SJSA1 (cell line): ENCODE data around the gene IFIT2. TPM values are rescaled to one million over a fixed set of nuclear protein-coding genes. Genes with fewer than 3 reads are reported as not detected.
A peak's percentile ranks its signal among the peaks of the same experiment; 100 is the strongest.
"Not testable (repeated sequence)": the region's sequence is repeated elsewhere in the genome, so short reads cannot be mapped to it uniquely, and the experiment has no call there.

Experiments
- DNase-seq, 2 experiments: peaks; one replicate each; pipeline ENCODE4 v3.0.0-alpha.2; 2015 to 2020; ENCODE audit warnings: low spot score in 2 of 2, low read depth in 1 of 2
- H3K27ac ChIP-seq: fragments of 250-450 bp; sonication (Bioruptor Pico); 2 replicates; pipeline ENCODE4 v1.5.1; 2020; ENCODE audit warnings: mild to moderate bottlenecking, moderate library complexity
- H3K27me3 ChIP-seq: fragments of 250-450 bp; sonication (Bioruptor Pico); replicated peaks from 2 replicates; pipeline ENCODE4 v1.5.1; 2020; ENCODE audit warnings: mild to moderate bottlenecking, moderate library complexity
- H3K36me3 ChIP-seq: fragments of 250-450 bp; sonication (Bioruptor Pico); 2 replicates; pipeline ENCODE4 v1.5.1; 2020; ENCODE audit warnings: mild to moderate bottlenecking
- H3K4me1 ChIP-seq: fragments of 250-450 bp; sonication (Bioruptor Pico); replicated peaks from 2 replicates; pipeline ENCODE4 v1.6.1; 2021; ENCODE audit warnings: mild to moderate bottlenecking
- H3K4me3 ChIP-seq: fragments of 250-450 bp; sonication (Bioruptor Pico); 2 replicates; pipeline ENCODE4 v1.5.1; 2020; ENCODE audit warnings: mild to moderate bottlenecking
- H3K9me3 ChIP-seq: fragments of 250-450 bp; sonication (Bioruptor Pico); replicated peaks from 2 replicates; pipeline ENCODE4 v1.5.1; 2020; ENCODE audit warnings: mild to moderate bottlenecking
- total RNA-seq: library from RNA; depleted of rRNA; stranded (reverse); fragments of >200 nt; shearing (Covaris generic); gene quantifications from 2 replicates; pipeline ENCODE4 v1.2.3, GENCODE V29; 2014; rRNA removed

The IFIT2 gene
- total RNA-seq = 0.44 and 2.2 TPM in 2 replicates

- Histone ChIP-seq H3K36me3 (no peaks in the 10 kb centered on the region), H3K9me3 (no peaks in the 10 kb centered on the region), H3K4me1 (peaks cover 15% of the 10 kb centered on the region), H3K4me3 (peak within 1 kb of the TSS; percentile 40), H3K27ac (peak within 1 kb of the TSS; percentile 71), H3K27me3 (no peaks in the 10 kb centered on the region)
- peak in 1 of 2 experiments; percentile 73 for DNase-seq
Measured at GRCh38 chr10:89301721-89302445, at the start of gene IFIT2. Gene IFIT2 (plus strand): TSS chr10:89302046. CDS start chr10:89302124, 78 bp downstream.

- H3K36me3 ChIP-seq = no peaks in the 10 kb centered on the region; the same call in 1 of the 2 replicates
- no peaks in the 10 kb centered on the region for H3K9me3 ChIP-seq
- H3K27ac ChIP-seq = no peak overlapping the region
- no peak overlapping the region; the same call in 1 of the 2 replicates for H3K4me3 ChIP-seq
- DNase-seq = no peak
- H3K27me3 ChIP-seq = no peaks in the 10 kb centered on the region
- H3K4me1 ChIP-seq = peaks cover 5% of the 10 kb centered on the region; the same call in 1 of the 2 replicates
Measured at GRCh38 chr10:89252225-89252585, 49.6 kb upstream of the IFIT2 start.

GRCh38 chr10:89255091-89255579 is 46.7 kb upstream of the IFIT2 start:
- H3K27me3 ChIP-seq, H3K9me3 ChIP-seq, H3K4me3 ChIP-seq, DNase-seq, H3K27ac ChIP-seq, H3K36me3 ChIP-seq, H3K4me1 ChIP-seq: not testable (repeated sequence)

- Histone ChIP-seq H3K9me3 (no peaks in the 10 kb centered on the region), H3K4me3 (no peak overlapping the region), H3K4me1 (peaks cover 10% of the 10 kb centered on the region), H3K27me3 (0 out of 2 replicates have a peak, but pooled peaks cover 2% of the 10 kb centered on the region), H3K27ac (no peak overlapping the region), H3K36me3 (no peaks in the 10 kb centered on the region; the same call in 1 of the 2 replicates)
- no peak for DNase-seq
Measured at GRCh38 chr10:89255793-89256192, 46.1 kb upstream of the IFIT2 start.

- H3K9me3 ChIP-seq = no peaks in the 10 kb centered on the region
- peaks cover 6% of the 10 kb centered on the region for H3K4me1 ChIP-seq
- 0 out of 2 replicates have a peak, but pooled peaks cover 2% of the 10 kb centered on the region for H3K27me3 ChIP-seq
- DNase-seq = no peak
- H3K36me3 ChIP-seq = no peaks in the 10 kb centered on the region; the same call in 1 of the 2 replicates
- no peak overlapping the region for H3K27ac ChIP-seq
- H3K4me3 ChIP-seq = no peak overlapping the region
Measured at GRCh38 chr10:89256340-89256739, 45.5 kb upstream of the IFIT2 start.

GRCh38 chr10:89256962-89257361 is 44.9 kb upstream of the IFIT2 start:
- Histone ChIP-seq H3K4me3 (no peak overlapping the region), H3K27ac (no peak overlapping the region), H3K27me3 (0 out of 2 replicates have a peak, but pooled peaks cover 2% of the 10 kb centered on the region), H3K36me3 (no peaks in the 10 kb centered on the region), H3K4me1 (peaks cover 5% of the 10 kb centered on the region), H3K9me3 (no peaks in the 10 kb centered on the region)
- no peak for DNase-seq

GRCh38 chr10:89257581-89257980 is 44.3 kb upstream of the IFIT2 start:
- Histone ChIP-seq H3K27me3 (0 out of 2 replicates have a peak, but pooled peaks cover 2% of the 10 kb centered on the region), H3K36me3 (no peaks in the 10 kb centered on the region), H3K27ac (no peak overlapping the region), H3K9me3 (no peaks in the 10 kb centered on the region), H3K4me1 (peaks cover 10% of the 10 kb centered on the region), H3K4me3 (no peak overlapping the region)
- no peak for DNase-seq

GRCh38 chr10:89258881-89259280 is 43.0 kb upstream of the IFIT2 start:
- no peak for DNase-seq
- Histone ChIP-seq H3K36me3 (no peaks in the 10 kb centered on the region), H3K9me3 (no peaks in the 10 kb centered on the region), H3K4me1 (peaks cover 10% of the 10 kb centered on the region), H3K27me3 (0 out of 2 replicates have a peak, but pooled peaks cover 2% of the 10 kb centered on the region), H3K27ac (no peak overlapping the region), H3K4me3 (no peak overlapping the region)

- Histone ChIP-seq H3K9me3 (no peaks in the 10 kb centered on the region), H3K27ac (no peak overlapping the region), H3K4me1 (peaks cover 10% of the 10 kb centered on the region), H3K4me3 (no peak overlapping the region), H3K27me3 (0 out of 2 replicates have a peak, but pooled peaks cover 2% of the 10 kb centered on the region), H3K36me3 (no peaks in the 10 kb centered on the region)
- no peak for DNase-seq
Measured at GRCh38 chr10:89262086-89263051, 39.5 kb upstream of the IFIT2 start.

GRCh38 chr10:89263091-89263490 is 38.8 kb upstream of the IFIT2 start:
- H3K4me3 ChIP-seq = no peak overlapping the region
- no peak overlapping the region for H3K27ac ChIP-seq
- peaks cover 10% of the 10 kb centered on the region for H3K4me1 ChIP-seq
- no peaks in the 10 kb centered on the region for H3K27me3 ChIP-seq
- no peak for DNase-seq
- H3K36me3 ChIP-seq = no peaks in the 10 kb centered on the region
- H3K9me3 ChIP-seq = no peaks in the 10 kb centered on the region

- Histone ChIP-seq H3K27me3 (no peaks in the 10 kb centered on the region), H3K36me3 (no peaks in the 10 kb centered on the region), H3K4me1 (peaks cover 10% of the 10 kb centered on the region), H3K4me3 (no peak overlapping the region), H3K9me3 (no peaks in the 10 kb centered on the region), H3K27ac (no peak overlapping the region)
- DNase-seq = no peak
Measured at GRCh38 chr10:89263531-89263930, 38.3 kb upstream of the IFIT2 start.

- H3K27me3 ChIP-seq = no peaks in the 10 kb centered on the region
- no peaks in the 10 kb centered on the region for H3K36me3 ChIP-seq
- no peaks in the 10 kb centered on the region for H3K9me3 ChIP-seq
- no peak overlapping the region for H3K4me3 ChIP-seq
- H3K4me1 ChIP-seq = peaks cover 4% of the 10 kb centered on the region; the same call in 1 of the 2 replicates
- no peak for DNase-seq
- H3K27ac ChIP-seq = no peak overlapping the region
Measured at GRCh38 chr10:89266721-89267453, 35.0 kb upstream of the IFIT2 start.
